Measurements from ENCODE around the gene MUC21. TPM values are rescaled to one million over a fixed set of nuclear protein-coding genes. Genes with fewer than 3 reads are reported as not detected.
"Not testable (repeated sequence)": the region's sequence is repeated elsewhere in the genome, so short reads cannot be mapped to it uniquely, and the experiment has no call there.

Gene MUC21
- total RNA-seq, 1 experiment from 2014 or later: not detected

DNA sequence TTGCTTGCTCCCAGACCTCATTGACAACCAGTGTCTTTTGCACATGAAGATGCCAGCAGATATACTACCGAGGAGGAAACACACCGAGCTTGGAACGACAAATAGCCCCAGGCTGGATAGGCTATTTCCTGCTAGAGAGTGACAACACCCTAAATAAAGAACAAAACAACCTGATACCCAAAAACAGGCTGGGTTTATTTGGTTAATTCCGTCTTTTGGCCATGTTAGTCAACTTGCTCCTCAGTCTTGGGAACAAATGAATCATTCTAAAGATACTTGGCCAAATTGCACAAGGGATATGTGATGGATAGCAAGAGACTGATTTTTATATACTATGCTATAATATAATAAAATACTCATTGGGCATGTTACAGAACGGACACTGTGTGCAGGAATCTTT lies 15.3 kb downstream of the MUC21 start:
- H3K9me2 ChIP-seq (replicated peaks; ENCODE audit: low read length): no peaks in the 10 kb centered on the region
- ChIA-PET CTCF (interaction anchor here (0.7 kb wide), 1 partner anchor 58 kb away, joined by 3 read pairs; no protein-coding TSS in a partner anchor), POLR2A (ENCODE audit: unreplicated experiment) (no interaction called here)
- peaks cover 19% of the 10 kb centered on the region for H3K4me1 ChIP-seq (ENCODE audit: insufficient read depth, low read length)
- DNase-seq (peak; percentile 87), ATAC-seq (peak; percentile 92)
- no peaks in the 10 kb centered on the region for H3K27me3 ChIP-seq (ENCODE audit: low read length)
- no peak overlapping the region for H3K9ac ChIP-seq (ENCODE audit: low read length)
- H4K20me1 ChIP-seq (ENCODE audit: low read length): no peaks in the 10 kb centered on the region
- no peaks in the 10 kb centered on the region for H3K36me3 ChIP-seq (ENCODE audit: low read depth, low read length)
- H3K4me2 ChIP-seq (ENCODE audit: low read length): peak overlapping the region; percentile 9
- TF ChIP-seq EZH2 (IDR thresholded peaks at IDR 0.05; ENCODE audit: low read length, unreplicated experiment) (no peak), CTCF (conservative IDR thresholded peaks at IDR 0.05; ENCODE audit: low read depth, low read length) (no peak)
- H3K27ac ChIP-seq (ENCODE audit: low read length): peak overlapping the region; percentile 58
- H3K79me2 ChIP-seq (ENCODE audit: low read length): no peaks in the 10 kb centered on the region
- H3K4me3 ChIP-seq (ENCODE audit: low read length): no peak overlapping the region
- no peaks in the 10 kb centered on the region for H3F3A ChIP-seq (ENCODE audit: low read length, unreplicated experiment)
- intact Hi-C loops (cut with micrococcal nuclease): no loop called here
- H2AFZ ChIP-seq (ENCODE audit: low read length): no peak overlapping the region
- no TSS peak for BruUV-seq (replicated peaks)
- no peaks in the 10 kb centered on the region for H3K9me3 ChIP-seq (ENCODE audit: low read length)

DNA sequence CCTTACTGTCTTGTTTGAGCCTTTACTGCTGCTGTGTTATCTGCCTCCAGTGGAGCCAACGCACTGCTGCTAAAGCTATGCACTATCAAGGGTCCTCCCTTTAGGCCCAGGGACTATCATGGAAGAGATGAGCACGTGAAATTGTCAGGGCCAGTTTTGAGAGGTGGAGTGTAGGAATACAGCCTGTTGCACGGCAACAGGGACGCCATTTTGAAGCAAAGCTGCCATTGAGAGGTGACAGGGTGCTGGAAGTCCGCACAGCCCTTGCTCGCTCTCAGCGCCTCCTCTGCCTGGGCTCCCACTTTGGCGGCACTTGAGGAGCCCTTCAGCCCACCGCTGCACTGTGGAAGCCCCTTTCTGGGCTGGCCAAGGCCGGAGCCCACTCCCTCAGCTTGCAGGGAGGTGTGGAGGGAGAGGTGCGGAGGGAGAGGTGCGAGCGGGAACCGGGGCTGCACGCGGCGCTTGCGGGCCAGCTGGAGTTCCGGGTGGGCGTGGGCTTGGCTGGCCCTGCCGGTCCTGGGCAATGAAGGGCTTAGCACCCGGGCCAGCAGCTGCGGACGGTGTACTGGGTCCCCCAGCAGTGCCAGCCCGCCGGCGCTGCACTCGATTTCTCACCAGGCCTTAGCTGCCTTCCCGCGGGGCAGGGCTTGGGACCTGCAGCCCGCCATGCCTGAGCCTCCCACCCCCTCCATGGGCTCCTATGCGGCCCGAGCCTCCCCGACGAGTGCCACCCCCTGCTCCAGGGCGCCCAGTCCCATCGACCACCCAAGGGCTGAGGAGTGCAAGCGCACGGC lies 16.7 kb downstream of the MUC21 start:
- DNase-seq; BruUV-seq (replicated peaks); H3K9me3 ChIP-seq (ENCODE audit: low read length); H3F3A ChIP-seq (ENCODE audit: low read length, unreplicated experiment); H3K27me3 ChIP-seq (ENCODE audit: low read length); H3K36me3 ChIP-seq (ENCODE audit: low read depth, low read length); H3K27ac ChIP-seq (ENCODE audit: low read length); H3K9ac ChIP-seq (ENCODE audit: low read length); POLR2A ChIA-PET (ENCODE audit: unreplicated experiment); H4K20me1 ChIP-seq (ENCODE audit: low read length); H3K4me3 ChIP-seq (ENCODE audit: low read length); H2AFZ ChIP-seq (ENCODE audit: low read length); ATAC-seq; H3K9me2 ChIP-seq (replicated peaks; ENCODE audit: low read length); intact Hi-C loops (cut with micrococcal nuclease); CTCF ChIA-PET; H3K4me2 ChIP-seq (ENCODE audit: low read length); H3K79me2 ChIP-seq (ENCODE audit: low read length): not testable (repeated sequence)
- peaks cover 31% of the 10 kb centered on the region for H3K4me1 ChIP-seq (ENCODE audit: insufficient read depth, low read length)

GRCh38 chr6:31001281-31001888 lies 17.9 kb downstream of the MUC21 start:
- Histone ChIP-seq H3K4me1 (ENCODE audit: insufficient read depth, low read length) (peaks cover 31% of the 10 kb centered on the region), H3K9me2 (replicated peaks; ENCODE audit: low read length) (no peaks in the 10 kb centered on the region), H3K36me3 (ENCODE audit: low read depth, low read length) (no peaks in the 10 kb centered on the region), H3K27me3 (ENCODE audit: low read length) (no peaks in the 10 kb centered on the region), H3K4me3 (ENCODE audit: low read length) (no peak overlapping the region), H3K9me3 (ENCODE audit: low read length) (no peaks in the 10 kb centered on the region), H3K4me2 (ENCODE audit: low read length) (no peak overlapping the region), H3K79me2 (ENCODE audit: low read length) (no peaks in the 10 kb centered on the region), H3K9ac (ENCODE audit: low read length) (no peak overlapping the region), H3K27ac (ENCODE audit: low read length) (no peak overlapping the region), H3F3A (ENCODE audit: low read length, unreplicated experiment) (no peaks in the 10 kb centered on the region), H2AFZ (ENCODE audit: low read length) (no peak overlapping the region), H4K20me1 (ENCODE audit: low read length) (no peaks in the 10 kb centered on the region)
- ChIA-PET POLR2A (ENCODE audit: unreplicated experiment) (no interaction called here), CTCF (no interaction called here)
- ATAC-seq: no peak
- intact Hi-C loops (cut with micrococcal nuclease): no loop called here
- no TSS peak for BruUV-seq (replicated peaks)
- TF ChIP-seq EZH2phosphoT487 (IDR thresholded peaks at IDR 0.05; ENCODE audit: borderline replicate concordance, low read length) (no peak), CTCF (conservative IDR thresholded peaks at IDR 0.05; ENCODE audit: low read depth, low read length) (no peak), EZH2 (IDR thresholded peaks at IDR 0.05; ENCODE audit: low read length, unreplicated experiment) (no peak)
- no peak for DNase-seq

Data from PC-3 (cell line).